Neural progenitor cell (in vitro differentiated cells): ENCODE measurements around the gene INTS15.

Experiments used
- EZH2 ChIP-seq: fragments of 200-600 bp; sonication (generic); IDR thresholded peaks from 2 replicates; pipeline ENCODE4 v1.6.1; 2017; ENCODE audit warnings: antibody characterized with exemption, mild to moderate bottlenecking, moderate library complexity
- EZH2phosphoT487 ChIP-seq: fragments of 200-600 bp; sonication (generic); IDR thresholded peaks from 2 replicates; pipeline ENCODE4 v1.6.1; 2017; ENCODE audit warnings: antibody characterized with exemption
- TF ChIP-seq, protein P1 (sequence below): fragments of 200-600 bp; sonication (generic); IDR thresholded peaks from 2 replicates; pipeline ENCODE4 v1.5.1; 2017; ENCODE audit warnings: antibody characterized with exemption, mild to moderate bottlenecking

DNA sequence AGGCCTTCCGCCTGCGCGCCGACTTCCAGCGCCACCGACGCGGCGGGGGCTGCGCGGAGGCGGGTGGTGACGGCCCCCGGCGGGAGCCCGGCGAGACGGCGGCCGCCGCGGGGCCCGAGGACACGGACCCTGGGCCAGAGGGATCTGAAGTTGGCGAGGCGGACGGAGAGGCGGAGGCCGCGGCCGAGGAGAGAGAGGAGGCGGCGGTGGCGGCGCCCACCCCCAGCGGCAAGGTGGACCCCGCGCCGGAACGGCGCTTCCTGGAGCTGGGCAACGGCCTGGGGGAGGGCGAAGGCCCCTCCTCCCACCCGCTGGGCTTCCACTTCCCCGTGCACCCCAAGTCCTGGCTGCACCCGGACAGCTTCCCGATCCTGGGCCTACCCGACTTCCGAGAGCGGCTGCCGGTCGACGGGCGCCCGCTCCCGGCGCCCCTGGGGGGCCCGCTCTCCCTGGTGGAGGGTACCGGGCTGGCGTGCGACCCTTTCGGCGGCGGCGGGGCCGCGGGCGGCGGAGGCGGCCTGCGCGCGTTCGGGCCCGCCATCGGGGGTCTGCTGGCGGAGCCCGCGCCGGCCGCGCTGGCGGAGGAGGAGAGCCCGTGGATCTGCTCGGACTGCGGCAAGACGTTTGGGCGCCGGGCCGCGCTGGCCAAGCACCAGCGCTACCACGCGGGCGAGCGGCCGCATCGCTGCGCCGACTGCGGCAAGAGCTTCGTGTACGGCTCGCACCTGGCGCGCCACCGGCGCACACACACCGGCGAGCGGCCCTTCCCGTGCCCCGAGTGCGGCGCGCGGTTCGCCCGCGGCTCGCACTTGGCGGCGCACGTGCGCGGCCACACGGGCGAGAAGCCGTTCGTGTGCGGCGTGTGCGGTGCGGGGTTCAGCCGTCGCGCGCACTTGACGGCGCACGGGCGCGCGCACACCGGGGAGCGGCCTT lies 63.5 kb downstream of the INTS15 start:
- TF ChIP-seq, protein P1, sequence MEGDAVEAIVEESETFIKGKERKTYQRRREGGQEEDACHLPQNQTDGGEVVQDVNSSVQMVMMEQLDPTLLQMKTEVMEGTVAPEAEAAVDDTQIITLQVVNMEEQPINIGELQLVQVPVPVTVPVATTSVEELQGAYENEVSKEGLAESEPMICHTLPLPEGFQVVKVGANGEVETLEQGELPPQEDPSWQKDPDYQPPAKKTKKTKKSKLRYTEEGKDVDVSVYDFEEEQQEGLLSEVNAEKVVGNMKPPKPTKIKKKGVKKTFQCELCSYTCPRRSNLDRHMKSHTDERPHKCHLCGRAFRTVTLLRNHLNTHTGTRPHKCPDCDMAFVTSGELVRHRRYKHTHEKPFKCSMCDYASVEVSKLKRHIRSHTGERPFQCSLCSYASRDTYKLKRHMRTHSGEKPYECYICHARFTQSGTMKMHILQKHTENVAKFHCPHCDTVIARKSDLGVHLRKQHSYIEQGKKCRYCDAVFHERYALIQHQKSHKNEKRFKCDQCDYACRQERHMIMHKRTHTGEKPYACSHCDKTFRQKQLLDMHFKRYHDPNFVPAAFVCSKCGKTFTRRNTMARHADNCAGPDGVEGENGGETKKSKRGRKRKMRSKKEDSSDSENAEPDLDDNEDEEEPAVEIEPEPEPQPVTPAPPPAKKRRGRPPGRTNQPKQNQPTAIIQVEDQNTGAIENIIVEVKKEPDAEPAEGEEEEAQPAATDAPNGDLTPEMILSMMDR = no peak
- TF ChIP-seq EZH2 (no peak), EZH2phosphoT487 (no peak)
